Iris pigment epithelial cell (primary cell): Measurements from ENCODE around the gene BLNK.
A peak's percentile ranks its signal among the peaks of the same experiment; 100 is the strongest.

Experiments used
- DNase-seq: peaks from one replicate; pipeline ENCODE4 v3.0.0-alpha.2; 2011; ENCODE audit warnings: low read depth

Gene BLNK

DNA sequence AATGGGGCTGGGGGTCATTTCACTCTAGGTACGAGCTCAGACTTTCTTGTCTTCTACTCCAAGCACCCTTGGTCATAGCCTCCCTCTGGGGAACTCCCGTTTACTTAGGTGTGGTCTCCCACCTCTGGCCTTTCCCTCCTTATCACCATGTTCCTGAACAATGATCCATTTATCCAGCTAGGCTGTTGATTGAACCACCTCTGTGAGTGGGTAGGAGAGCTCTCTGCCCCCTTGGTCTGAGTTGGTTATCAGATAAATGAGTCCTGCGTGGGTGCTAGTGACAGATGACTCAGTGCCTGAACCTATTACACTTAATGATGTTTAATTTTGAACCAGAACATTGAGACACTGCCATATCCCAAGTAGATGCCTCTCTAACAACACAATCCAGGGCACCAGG, 9.4 kb downstream of the BLNK start:
- DNase-seq, result no peak

DNA sequence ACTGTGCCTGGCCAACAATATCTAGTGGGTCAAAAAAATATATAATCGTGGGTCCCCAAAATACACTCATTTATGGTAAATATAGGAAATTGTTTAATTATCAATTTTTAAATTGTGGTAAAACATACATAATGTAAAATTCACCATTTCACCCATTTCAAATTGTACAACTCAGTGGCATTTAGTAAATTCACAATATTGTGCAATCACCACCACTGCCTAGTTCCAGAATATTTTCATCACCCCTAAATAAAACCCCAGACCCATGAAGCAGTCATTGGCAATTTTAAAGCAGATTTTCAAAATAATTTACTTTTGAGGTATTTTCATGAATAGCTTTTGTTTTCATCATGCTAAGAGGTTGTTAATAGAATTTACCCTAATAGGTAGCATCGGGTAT, 10.2 kb downstream of the BLNK start:
- DNase-seq, result no peak

DNA sequence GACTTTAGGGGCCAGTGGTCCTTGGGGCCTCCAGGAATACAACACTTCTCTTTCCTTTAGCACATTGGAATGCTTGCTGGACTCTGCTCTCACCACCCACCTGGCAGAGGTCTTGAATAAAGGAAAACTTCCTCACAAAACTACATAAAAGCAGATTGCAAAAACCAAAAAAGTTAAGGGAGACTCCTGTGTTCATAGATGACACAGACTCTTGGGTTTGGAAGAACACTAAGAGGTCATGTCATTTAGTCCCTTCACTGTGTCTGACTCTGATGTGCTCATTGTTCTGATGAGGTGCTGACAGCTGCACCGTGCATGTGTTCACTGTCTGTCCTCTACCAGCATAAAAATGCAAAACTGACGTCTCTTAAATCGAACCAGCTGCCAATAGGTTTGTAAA, 11.4 kb downstream of the BLNK start:
- DNase-seq, result no peak

GRCh38 chr10:96259150-96259549, 12.2 kb downstream of the BLNK start:
- DNase-seq, result no peak

GRCh38 chr10:96257944-96258343, 13.4 kb downstream of the BLNK start:
- DNase-seq, result no peak

DNA sequence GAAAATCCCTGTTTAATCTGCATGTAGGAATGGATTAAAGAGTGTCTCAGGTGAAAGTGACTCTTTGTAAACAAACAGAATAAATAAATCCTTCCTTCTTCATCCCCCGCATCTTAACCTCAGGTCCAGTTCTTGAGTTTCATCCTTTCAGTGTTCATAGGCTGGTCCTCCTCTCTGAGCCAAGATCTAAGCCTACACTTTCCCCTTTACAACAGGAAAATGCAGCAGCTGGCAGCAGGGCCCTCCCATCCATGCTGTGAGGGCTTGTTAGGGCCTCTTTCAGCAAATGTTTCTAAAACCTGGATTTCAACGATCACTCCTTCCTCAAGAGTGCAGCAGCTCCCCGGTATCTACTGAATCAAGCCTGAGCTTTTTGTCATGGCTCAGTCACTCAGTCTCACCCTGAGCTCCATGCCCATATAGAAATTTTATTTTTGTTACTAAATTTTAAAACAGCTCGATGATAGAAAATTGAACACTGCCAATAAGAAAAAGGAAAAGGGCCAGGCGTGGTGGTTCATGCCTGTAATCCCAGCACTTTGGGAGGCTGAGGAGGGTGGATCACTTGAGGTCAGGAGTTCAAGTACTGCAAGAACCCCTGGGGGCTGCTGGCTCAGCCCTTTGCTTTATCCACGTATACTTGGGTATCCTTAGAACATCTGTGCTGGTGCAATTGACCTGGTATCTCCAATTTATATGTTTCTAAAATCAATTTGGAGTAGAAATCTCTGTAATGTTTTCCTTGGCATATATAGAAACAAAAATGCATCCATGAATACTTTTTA, 15.6 kb downstream of the BLNK start:
- no peak for DNase-seq

DNA sequence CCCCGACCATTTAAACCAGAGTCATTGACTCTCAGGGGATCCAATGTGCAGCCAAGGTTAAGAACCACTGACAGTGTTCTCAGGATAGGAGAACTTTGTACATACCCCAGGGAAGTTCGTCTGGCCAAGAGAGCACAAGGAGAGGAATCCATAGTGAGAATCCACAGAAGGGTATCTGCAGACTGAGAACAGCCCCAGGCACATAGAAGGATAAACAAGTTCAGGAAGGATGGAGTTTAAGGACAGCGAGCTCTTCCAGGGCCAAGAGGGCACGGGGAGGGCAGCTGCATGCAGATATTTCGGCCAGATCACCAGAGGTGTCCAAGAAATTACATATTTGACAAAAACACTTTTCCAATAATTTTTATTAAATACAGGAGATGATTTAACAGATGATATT, 16.4 kb downstream of the BLNK start:
- DNase-seq, result no peak

GRCh38 chr10:96252730-96253129, 18.6 kb downstream of the BLNK start:
- DNase-seq, result no peak

- DNase-seq, result no peak
Measured at GRCh38 chr10:96250349-96250748, 21.0 kb downstream of the BLNK start.

DNA sequence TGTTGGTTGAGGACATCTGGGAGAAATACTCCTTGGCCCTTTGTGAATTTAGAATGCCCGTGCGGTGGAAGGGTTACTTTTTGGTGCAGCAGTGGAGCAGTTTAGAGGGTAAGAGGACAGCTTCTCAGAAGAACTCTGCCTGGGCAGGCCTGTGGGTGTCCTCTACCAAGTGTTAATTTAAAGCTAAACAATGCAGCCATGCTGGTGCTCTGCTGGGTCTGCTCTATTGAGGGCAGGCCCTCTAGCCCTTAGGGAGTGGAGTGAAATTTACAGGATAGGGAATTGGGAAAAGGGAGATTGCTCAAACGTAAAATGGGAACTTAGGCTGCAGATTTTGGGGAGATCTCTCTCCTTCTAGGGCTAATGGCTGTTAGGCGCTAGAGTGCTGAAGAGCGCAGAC, 22.1 kb downstream of the BLNK start:
- DNase-seq, result no peak

DNA sequence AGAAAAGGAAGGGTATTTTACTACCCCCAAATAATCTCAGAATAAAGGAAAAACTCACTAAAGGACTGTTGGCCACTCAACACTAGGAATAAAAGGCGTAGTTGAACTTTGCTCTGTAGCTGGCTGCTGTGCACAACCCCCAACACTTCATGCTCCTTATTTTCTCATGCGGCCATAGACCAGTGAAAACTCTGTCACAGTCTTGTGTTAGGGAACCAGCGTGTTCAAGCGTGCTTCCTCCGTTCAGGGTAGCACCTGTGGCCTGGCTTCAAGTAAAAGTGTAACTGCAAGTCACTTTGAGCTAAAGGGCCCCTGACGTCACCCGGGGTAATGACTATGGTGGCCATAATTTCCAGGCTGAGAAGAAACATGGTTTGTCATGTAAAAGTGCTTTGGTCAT, 27.0 kb downstream of the BLNK start:
- no peak for DNase-seq

GRCh38 chr10:96243296-96243695, 28.1 kb downstream of the BLNK start:
- DNase-seq, result no peak

DNA sequence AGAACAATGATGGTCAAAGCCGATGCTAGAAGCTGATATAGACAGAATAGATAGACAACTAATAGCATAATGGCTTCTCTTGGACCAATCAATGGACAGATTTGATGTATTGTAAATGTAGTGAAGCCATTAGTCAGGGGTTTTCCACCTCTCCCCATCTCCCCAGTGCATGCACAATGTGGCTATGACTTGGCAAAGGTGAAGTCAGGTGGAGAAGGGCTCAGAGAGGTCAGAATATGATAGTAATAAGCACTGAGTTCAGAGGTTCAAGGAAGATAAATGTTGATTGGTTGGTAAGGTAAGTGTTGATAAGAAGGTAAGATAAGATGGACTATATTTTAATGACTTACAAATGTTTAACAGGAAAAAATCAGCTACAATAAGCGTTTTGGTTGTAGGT, 28.5 kb downstream of the BLNK start:
- DNase-seq, result no peak

DNA sequence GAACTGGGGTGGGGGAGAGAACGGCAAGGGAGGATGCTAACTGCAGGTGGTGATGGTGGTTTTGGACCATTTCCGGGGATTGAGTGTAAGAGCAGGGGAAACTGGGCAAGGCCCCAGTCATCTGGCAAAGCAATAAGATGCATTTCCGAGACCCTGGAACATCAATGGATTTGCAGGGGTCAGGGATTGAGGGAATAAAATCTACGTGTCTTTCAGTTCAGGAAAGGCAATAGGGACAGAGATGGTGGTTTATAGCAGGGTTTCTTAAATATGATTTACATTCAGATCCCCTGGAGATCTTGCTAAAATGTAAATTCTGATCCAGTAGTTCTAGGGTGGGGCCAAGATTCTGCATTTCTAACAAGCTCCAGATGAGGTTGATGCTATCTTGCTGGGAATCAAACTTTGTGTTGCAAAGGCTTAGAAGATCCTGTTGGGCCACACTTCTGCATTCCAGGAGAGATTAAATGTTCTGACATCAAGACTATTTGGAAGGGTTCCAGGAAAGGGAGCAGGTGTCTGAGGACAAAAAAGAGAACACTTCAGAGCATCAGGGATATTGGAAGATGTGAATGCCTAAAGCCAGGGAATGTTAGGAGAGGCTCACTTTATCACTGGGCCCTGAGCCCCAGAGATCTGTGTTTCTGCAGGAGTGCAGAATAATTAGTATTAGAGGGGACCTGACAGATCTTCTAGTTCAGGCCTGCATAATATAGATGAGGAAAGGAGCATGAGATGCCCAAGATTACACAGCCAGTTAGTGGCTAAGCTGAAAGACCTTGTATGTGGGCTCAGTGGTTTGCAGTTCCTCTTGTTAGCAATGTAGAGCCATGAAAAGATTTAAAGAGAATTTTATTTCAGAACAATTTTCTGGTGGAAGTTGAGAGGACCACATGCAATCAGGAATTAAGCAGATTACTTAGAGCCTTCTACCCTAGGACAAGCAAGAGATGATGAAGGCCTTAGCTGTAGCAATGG, 32.4 kb downstream of the BLNK start:
- no peak for DNase-seq

GRCh38 chr10:96236876-96237275, 34.5 kb downstream of the BLNK start:
- DNase-seq, result no peak

- no peak for DNase-seq
Measured at GRCh38 chr10:96236090-96236478, 35.3 kb downstream of the BLNK start.

DNA sequence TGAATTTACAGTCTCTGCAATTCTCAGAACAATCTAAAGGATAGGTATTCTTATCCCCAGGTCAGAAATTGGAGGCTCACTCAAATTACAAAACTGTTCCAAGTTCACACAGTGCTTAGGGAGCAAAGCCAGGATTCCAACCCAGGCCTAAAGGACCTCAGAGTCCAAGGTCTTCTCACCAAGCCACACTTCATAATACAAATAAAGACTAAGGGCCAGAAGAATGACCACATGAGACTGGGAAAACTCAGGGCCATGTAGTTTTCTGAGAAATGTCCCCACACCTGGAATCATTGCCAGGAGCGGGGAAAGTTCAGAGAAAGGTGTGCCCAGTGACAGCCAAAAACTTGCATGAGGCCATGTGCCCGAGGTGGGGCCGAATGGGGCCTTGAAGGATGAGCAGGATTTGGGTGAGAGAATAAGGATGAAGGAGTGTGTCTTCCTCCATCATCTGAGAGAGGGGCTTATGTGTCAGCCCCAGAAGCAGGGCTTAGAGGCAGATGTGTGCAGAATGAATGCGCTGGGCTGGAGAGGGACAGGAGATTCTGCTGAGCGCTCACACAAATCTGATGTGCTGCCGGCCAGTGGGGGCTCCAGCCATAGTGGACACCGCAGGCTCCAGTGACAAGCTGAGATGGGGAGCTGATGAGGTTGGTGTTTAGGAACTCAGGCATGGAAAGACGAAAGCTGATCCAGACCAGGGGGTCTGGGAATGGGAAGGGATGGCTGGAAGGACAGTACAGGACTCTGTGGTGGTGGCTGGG, 35.9 kb downstream of the BLNK start:
- no peak for DNase-seq

DNA sequence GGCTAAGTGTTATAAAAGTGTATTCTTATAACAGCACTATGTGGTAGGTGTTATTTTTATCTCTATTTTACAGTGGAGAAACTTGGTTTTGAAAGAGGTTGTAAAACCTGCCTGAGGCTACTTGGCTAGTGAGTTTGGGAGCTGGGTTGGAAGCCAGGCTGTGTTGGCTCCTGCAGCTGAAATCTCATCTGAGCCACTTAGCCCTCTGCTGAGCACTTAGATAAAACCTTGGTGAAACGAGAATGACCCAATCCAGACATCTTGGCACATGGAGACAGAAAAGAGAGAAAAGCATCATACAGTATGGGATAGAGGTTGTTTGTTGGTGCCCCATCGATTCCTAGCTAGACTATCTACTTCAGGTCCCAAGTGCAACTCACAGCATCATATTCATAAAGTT, 37.4 kb downstream of the BLNK start:
- DNase-seq, result no peak

- DNase-seq, result no peak
Measured at GRCh38 chr10:96230527-96230926, 40.8 kb downstream of the BLNK start.

DNA sequence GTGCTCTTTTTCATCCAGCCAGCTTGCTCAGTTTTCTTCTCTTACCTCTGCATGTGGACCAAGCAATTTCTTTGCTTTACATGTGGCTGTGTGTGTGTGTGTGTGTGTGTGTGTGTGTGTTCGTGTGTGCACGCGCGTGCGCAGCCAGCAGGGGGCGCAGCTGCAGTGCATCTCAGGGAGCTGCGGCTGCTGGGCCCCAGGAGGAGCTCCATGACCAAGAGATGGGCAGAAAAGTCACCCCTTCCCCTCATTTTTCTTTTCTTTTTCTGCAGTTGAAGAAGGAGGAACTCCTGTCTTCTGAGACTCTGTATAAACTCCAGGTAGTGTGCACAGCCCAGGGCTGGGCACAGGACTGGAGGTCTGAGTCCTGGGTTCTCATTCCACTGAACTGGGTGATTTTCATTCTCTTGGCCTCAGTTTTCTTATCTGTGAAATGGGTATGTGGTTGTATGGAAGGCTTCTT, 41.8 kb downstream of the BLNK start:
- DNase-seq, result peak; percentile 78

- no peak for DNase-seq
Measured at GRCh38 chr10:96228408-96228994, 42.9 kb downstream of the BLNK start.

DNA sequence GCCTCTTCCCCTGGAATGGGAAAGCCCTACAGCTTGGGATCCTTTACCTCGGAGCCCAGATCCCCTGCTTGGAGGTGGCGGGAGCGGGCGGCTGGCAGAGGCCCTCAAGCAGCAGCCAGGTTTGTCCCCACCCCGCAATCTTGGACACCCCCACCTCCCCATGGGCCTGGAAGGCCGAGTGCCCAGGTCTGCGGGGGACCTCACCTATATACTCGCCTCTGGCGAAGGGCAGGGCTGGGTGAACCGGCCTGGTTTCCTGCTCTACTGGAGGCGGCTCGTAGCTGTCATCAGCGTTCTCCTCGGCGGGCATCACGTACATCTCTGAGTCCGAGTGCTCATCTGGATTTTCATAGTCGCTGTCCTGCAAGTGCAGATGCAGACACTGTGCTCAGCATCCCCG, 44.2 kb downstream of the BLNK start:
- DNase-seq, result no peak
